GM19239 (cell line): Measurements from ENCODE around the gene VWA8.
"Not testable (repeated sequence)": the region's sequence is repeated elsewhere in the genome, so short reads cannot be mapped to it uniquely, and the experiment has no call there.

Experiments used
- DNase-seq: peaks from one replicate; pipeline ENCODE4 v3.0.0; 2011; ENCODE audit warnings: low spot score; ENCODE audit not compliant: insufficient read length
- FAIRE-seq: peaks from 2 replicates; lab custom pipeline; 2011; peaks lifted over from hg19 to GRCh38; lab: Jason Lieb, UNC

The VWA8 gene

GRCh38 chr13:41880966-41881365, 79.9 kb downstream of the VWA8 start:
- DNase-seq (no peak), FAIRE-seq (no peak)

DNA sequence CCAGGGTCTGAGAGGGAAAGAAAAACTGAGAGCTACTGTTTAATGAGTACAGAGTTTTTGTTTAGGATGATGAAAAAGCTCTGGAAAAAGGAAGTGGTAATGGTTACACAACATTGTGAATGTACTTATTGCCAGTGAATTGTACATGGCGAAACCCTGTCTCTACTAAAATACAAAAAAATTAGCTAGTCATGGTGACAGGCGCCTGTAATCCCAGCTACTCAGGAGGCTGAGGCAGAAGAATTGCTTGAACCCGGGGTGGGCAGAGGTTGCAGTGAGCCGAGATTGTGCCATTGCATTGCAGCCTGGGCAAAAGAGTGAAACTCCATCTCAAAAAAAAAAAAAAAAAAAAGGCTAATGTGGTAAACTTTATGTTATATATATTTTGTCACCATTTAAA, 96.3 kb downstream of the VWA8 start:
- FAIRE-seq (no peak), DNase-seq (no peak)

- peak; percentile 71 for FAIRE-seq
- DNase-seq, result not testable (repeated sequence)
Measured at GRCh38 chr13:41862659-41863058, 98.2 kb downstream of the VWA8 start.

DNA sequence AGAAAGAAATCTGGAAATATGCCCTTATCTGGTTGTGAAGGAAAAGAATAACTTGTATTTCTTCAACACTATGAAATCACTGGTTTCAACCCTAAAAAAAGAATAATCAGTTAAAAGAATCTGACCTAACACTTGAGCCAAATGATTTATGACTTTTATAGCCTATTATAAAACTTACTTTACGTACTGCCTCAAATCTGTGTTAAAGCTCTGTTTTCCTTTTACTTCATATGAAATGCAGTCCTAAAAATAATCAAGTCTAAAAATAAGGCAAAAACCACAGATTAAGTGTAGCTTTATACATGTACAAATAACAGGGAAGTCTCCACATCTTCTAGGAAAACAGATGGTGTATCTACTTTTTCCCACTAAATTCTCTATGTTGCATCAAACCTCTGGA, 101.3 kb downstream of the VWA8 start:
- DNase-seq (no peak), FAIRE-seq (no peak)

GRCh38 chr13:41858780-41859179, 102.1 kb downstream of the VWA8 start:
- FAIRE-seq (no peak), DNase-seq (no peak)

- FAIRE-seq, result no peak
- DNase-seq, result no peak
Measured at GRCh38 chr13:41854758-41855157, 106.2 kb downstream of the VWA8 start.

DNA sequence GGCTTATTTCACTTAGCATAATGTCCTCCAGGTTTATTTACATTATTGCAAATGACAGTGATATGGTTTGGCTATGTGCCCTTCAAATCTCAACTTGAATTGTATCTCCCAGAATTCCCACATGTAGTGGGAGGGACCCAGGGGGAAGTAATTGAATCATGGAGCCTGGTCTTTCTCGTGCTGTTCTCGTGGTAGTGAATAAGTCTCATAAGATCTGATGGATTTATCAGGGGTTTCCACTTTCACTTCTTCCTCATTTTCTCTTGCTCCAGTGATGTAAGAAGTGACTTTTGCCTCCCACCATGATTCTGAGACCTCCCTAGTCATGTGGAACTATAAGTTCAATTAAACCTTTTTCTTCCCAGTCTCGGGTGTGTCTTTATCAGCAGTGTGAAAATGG, 109.6 kb downstream of the VWA8 start:
- no peak for FAIRE-seq
- no peak for DNase-seq

- FAIRE-seq, result no peak
- no peak for DNase-seq
Measured at GRCh38 chr13:41848435-41849255, 112.3 kb downstream of the VWA8 start.

DNA sequence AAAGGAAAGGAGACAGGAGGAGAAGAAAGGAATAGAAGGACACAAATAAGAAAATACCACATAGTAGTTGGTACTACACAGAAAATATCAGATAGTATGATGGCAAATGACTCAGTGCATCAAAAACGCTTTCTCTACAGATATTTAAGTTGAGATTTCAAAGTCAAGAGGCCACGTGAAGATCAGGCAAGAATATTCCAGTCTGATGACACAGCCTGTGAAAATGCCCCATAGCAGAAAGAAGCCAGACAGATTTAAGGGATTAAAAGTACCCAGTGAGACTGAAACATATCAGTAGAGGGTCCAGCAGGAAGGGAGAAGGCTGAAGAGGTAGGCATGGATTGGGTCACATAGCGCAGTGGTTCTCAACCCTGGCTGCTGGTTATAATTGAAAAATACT, 113.7 kb downstream of the VWA8 start:
- peak; percentile 62 for FAIRE-seq

GRCh38 chr13:41842036-41842620, 118.8 kb downstream of the VWA8 start:
- FAIRE-seq (no peak), DNase-seq (no peak)

More for the DNA sequence above, 113.7 kb downstream of the VWA8 start:
- no peak for DNase-seq

GRCh38 chr13:41837629-41838028, 123.3 kb downstream of the VWA8 start:
- DNase-seq, result no peak
- FAIRE-seq, result peak; percentile 80

GRCh38 chr13:41835871-41836270, 125.0 kb downstream of the VWA8 start:
- FAIRE-seq (no peak), DNase-seq (no peak)

- not testable (repeated sequence) for FAIRE-seq, DNase-seq
Measured at GRCh38 chr13:41834697-41835096, 126.2 kb downstream of the VWA8 start.

GRCh38 chr13:41833831-41834230, 127.1 kb downstream of the VWA8 start:
- no peak for DNase-seq
- FAIRE-seq, result peak; percentile 31

- DNase-seq, result no peak
- FAIRE-seq, result no peak
Measured at GRCh38 chr13:41833201-41833600, 127.7 kb downstream of the VWA8 start.

DNA sequence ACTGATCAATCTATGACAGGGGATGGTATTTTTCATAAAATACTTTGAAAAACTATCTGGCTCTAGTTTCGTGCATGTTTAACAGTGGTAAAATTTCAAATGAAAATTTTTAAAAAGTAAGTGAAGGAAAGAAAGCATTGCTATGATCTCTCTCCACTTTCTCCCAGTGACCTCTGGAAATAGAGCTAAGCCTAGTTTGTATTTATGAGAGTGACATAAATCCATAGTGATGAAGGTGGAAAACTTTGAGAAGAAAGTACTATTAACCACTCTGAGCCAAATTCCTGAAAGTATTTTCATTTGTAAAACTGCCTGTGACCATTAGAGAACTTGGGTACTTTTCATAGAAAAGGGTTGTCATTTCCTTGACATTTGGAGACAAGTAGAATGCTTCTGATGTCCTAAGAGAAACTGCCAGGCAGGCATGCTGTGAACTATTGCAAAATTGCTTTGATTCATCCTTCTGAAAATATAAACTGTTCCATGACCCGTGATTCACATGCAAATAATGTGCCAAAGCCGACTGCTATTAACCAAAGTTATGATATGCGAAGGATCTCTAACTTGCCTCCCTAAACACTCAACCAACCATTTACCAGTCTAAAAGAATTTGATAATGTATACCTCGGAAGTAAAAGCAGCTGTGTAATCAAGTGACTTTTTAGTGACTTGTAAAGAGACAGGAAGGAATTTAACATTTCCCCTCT, 133.2 kb downstream of the VWA8 start:
- FAIRE-seq, result peak; percentile 23

DNA sequence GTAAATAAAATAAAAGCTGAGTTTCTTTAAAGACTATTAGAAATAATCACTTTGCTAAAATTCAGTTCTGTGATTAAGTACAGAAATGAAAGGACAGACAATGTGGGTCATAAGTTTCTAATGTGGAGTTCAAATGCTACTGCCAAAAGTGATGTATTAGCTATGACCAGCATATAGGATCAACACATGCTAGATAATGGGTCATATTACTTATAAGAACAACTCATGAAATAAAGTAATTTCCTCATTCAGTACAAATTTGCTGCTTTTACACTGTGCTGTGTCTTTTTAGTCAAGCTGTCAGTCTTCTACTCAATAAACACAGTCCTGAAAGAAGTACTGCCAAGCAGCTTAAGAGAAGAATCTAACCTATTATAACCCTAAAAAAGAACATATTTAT, 135.2 kb downstream of the VWA8 start:
- no peak for DNase-seq
- FAIRE-seq, result peak; percentile 23

More for the DNA sequence above, 133.2 kb downstream of the VWA8 start:
- DNase-seq, result no peak

GRCh38 chr13:41823476-41823875, 137.4 kb downstream of the VWA8 start:
- DNase-seq (no peak), FAIRE-seq (no peak)

DNA sequence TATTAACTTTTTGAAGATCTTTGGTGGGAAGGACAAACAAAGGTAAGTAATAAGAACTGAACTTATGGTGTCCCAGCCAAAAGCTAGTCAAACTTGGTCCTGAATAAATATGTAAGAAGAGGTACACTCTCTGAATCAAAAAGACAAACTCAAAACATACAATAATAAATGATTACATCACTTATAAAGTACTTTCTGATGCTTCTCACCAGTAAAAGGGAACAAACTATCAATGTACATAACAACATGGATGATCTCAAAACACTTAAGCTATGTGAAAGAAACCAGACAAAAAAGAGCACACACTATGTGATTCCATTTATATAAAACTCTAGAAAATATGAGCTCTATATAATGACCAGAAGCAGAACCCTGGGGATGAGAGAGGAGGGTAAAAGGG, 138.3 kb downstream of the VWA8 start:
- FAIRE-seq (peak; percentile 78), DNase-seq (no peak)

DNA sequence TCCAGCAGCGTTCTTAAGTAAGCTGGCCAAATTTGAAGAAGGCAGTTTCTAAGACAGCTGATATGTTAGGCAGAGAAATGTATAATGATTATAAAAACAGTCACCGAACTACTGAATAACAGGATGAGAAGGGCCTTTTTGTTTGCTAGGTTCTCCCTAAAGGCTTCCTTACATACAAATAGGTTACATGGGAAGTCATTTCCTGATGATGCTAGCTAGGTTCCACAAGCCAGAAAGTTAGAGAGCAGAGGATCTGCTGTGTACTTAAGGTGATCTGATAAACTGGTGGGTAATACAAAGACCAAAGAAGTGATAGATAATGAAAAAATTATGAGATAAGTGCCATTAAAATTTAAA, 139.7 kb downstream of the VWA8 start:
- FAIRE-seq, result peak; percentile 37
- DNase-seq, result no peak

- FAIRE-seq (peak; percentile 23), DNase-seq (no peak)
Measured at GRCh38 chr13:41820581-41821237, 140.2 kb downstream of the VWA8 start.
